Left ventricle myocardium inferior (tissue), 1 donor: Measurements from ENCODE around the gene SLC30A9. TPM values are rescaled to one million over a fixed set of nuclear protein-coding genes. Genes with fewer than 3 reads are reported as not detected.

Experiments used
- DNase-seq: peaks from one replicate; pipeline ENCODE4 v3.0.0-alpha.2; 2020
- H3K27ac ChIP-seq: fragments of 200-600 bp; replicated peaks from 2 replicates; pipeline ENCODE4 v1.8.0; 2021
- H3K27me3 ChIP-seq: fragments of 200-600 bp; 2 replicates; pipeline ENCODE4 v1.8.0; 2021; ENCODE audit warnings: low read depth
- H3K36me3 ChIP-seq: fragments of 200-600 bp; 2 replicates; pipeline ENCODE4 v1.8.0; 2021
- H3K4me1 ChIP-seq: fragments of 200-600 bp; 2 replicates; pipeline ENCODE4 v1.8.0; 2021
- H3K4me3 ChIP-seq: fragments of 200-600 bp; 2 replicates; pipeline ENCODE4 v1.8.0; 2021; ENCODE audit warnings: mild to moderate bottlenecking, moderate library complexity
- H3K9me3 ChIP-seq: fragments of 200-600 bp; replicated peaks from 2 replicates; pipeline ENCODE4 v1.8.0; 2021
- CTCF ChIP-seq: fragments of 200-600 bp; IDR thresholded peaks from 2 replicates; pipeline ENCODE4 v1.8.0; 2021; ENCODE audit warnings: antibody characterized with exemption, mild to moderate bottlenecking, borderline replicate concordance
- intact Hi-C: fragments of 100-400 bp; cut with micrococcal nuclease; formaldehyde crosslinking; loops from one replicate; pipeline ENCODE4 v1.11.0; 2022
- total RNA-seq: library from RNA; stranded (reverse); fragmentation: NEBNext Ultra II Directional; extraction: Animal tissue kit (Norgen Biotek cat#: 25700); gene quantifications from one replicate; pipeline ENCODE4 v1.2.1, GENCODE V29; 2021
- donor health status: DM: no; HTN: yes; CAD: no; lungs with severe emphysema.

The SLC30A9 gene
- total RNA-seq, 1 donor from 2014 or later: 80.4 TPM

GRCh38 chr4:42101446-42101975, 111.2 kb downstream of the SLC30A9 start:
- Histone ChIP-seq H3K9me3 (no peaks in the 10 kb centered on the region), H3K36me3 (no peaks in the 10 kb centered on the region), H3K27ac (no peak overlapping the region), H3K4me3 (no peak overlapping the region), H3K4me1 (no peaks in the 10 kb centered on the region), H3K27me3 (peaks cover 8% of the 10 kb centered on the region)
- intact Hi-C loops: no loop called here
- DNase-seq: no peak
- no peak for TF ChIP-seq CTCF

- no peak for DNase-seq
Measured at GRCh38 chr4:42104521-42104920, 114.2 kb downstream of the SLC30A9 start.

GRCh38 chr4:42112846-42113245, 122.5 kb downstream of the SLC30A9 start:
- Histone ChIP-seq H3K27ac (no peak overlapping the region), H3K4me1 (no peaks in the 10 kb centered on the region), H3K27me3 (peaks cover 76% of the 10 kb centered on the region), H3K9me3 (no peaks in the 10 kb centered on the region), H3K4me3 (no peak overlapping the region), H3K36me3 (no peaks in the 10 kb centered on the region)
- intact Hi-C loops: no loop called here
- no peak for DNase-seq
- no peak for TF ChIP-seq CTCF

More at GRCh38 chr4:42104521-42104920, 114.2 kb downstream of the SLC30A9 start:
- intact Hi-C loops: no loop called here
- Histone ChIP-seq H3K4me3 (no peak overlapping the region), H3K27ac (no peak overlapping the region), H3K36me3 (no peaks in the 10 kb centered on the region), H3K27me3 (peaks cover 31% of the 10 kb centered on the region), H3K9me3 (no peaks in the 10 kb centered on the region), H3K4me1 (no peaks in the 10 kb centered on the region)
- no peak for TF ChIP-seq CTCF

- H3K27me3 ChIP-seq: peaks cover 65% of the 10 kb centered on the region
- no peak for TF ChIP-seq CTCF
- H3K27ac ChIP-seq: no peak overlapping the region
- no peak for DNase-seq
- no peaks in the 10 kb centered on the region for H3K4me1 ChIP-seq
- no peaks in the 10 kb centered on the region for H3K36me3 ChIP-seq
- no peak overlapping the region for H3K4me3 ChIP-seq
- no peaks in the 10 kb centered on the region for H3K9me3 ChIP-seq
- intact Hi-C loops: no loop called here
Measured at GRCh38 chr4:42119886-42120285, 129.6 kb downstream of the SLC30A9 start.

- Histone ChIP-seq H3K27ac (no peak overlapping the region), H3K4me1 (no peaks in the 10 kb centered on the region), H3K36me3 (no peaks in the 10 kb centered on the region), H3K9me3 (no peaks in the 10 kb centered on the region), H3K27me3 (peaks cover 42% of the 10 kb centered on the region), H3K4me3 (no peak overlapping the region)
- intact Hi-C loops: no loop called here
- no peak for DNase-seq
- no peak for TF ChIP-seq CTCF
Measured at GRCh38 chr4:42122237-42122636, 131.9 kb downstream of the SLC30A9 start.
